Choroid plexus epithelial cell (primary cell): ENCODE results near the gene SMPD3.

Source experiments
- DNase-seq: peaks from one replicate; pipeline ENCODE4 v3.0.0-alpha.2; 2010; ENCODE audit warnings: low read depth
- H3K4me3 ChIP-seq: 2 replicates; pipeline ENCODE4 v1.5.1; 2011; ENCODE audit warnings: low read depth, mild to moderate bottlenecking, control low read depth, low read length, moderate library complexity
- TF ChIP-seq, protein P1 (sequence below): conservative IDR thresholded peaks from 2 replicates; pipeline ENCODE4 v1.5.1; 2011; ENCODE audit warnings: low read depth, mild to moderate bottlenecking, control low read depth, inconsistent platforms, low read length, moderate library complexity

The SMPD3 gene

DNA sequence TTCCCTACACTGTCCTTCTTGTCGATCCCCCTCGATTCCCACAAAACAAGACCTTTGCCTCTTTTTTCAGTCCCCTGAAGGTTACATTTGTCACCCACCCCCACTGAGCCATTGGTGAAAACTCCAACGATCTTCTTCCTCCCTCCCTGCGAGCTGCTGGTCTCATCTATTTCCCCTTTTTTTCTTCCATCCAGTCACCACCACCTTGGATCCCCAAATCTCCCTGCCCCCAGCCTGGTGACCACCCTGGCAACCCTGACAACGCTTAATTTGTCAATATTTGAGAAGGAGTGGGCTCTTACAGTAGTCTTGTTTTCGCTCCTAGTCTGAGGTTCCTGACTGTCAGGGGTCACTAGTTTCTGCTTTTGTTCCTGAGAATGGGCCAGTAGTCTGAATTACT lies 62.9 kb downstream of the SMPD3 start:
- no peak for DNase-seq
- TF ChIP-seq, protein P1, sequence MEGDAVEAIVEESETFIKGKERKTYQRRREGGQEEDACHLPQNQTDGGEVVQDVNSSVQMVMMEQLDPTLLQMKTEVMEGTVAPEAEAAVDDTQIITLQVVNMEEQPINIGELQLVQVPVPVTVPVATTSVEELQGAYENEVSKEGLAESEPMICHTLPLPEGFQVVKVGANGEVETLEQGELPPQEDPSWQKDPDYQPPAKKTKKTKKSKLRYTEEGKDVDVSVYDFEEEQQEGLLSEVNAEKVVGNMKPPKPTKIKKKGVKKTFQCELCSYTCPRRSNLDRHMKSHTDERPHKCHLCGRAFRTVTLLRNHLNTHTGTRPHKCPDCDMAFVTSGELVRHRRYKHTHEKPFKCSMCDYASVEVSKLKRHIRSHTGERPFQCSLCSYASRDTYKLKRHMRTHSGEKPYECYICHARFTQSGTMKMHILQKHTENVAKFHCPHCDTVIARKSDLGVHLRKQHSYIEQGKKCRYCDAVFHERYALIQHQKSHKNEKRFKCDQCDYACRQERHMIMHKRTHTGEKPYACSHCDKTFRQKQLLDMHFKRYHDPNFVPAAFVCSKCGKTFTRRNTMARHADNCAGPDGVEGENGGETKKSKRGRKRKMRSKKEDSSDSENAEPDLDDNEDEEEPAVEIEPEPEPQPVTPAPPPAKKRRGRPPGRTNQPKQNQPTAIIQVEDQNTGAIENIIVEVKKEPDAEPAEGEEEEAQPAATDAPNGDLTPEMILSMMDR, result no peak
- H3K4me3 ChIP-seq, result no peak overlapping the region

DNA sequence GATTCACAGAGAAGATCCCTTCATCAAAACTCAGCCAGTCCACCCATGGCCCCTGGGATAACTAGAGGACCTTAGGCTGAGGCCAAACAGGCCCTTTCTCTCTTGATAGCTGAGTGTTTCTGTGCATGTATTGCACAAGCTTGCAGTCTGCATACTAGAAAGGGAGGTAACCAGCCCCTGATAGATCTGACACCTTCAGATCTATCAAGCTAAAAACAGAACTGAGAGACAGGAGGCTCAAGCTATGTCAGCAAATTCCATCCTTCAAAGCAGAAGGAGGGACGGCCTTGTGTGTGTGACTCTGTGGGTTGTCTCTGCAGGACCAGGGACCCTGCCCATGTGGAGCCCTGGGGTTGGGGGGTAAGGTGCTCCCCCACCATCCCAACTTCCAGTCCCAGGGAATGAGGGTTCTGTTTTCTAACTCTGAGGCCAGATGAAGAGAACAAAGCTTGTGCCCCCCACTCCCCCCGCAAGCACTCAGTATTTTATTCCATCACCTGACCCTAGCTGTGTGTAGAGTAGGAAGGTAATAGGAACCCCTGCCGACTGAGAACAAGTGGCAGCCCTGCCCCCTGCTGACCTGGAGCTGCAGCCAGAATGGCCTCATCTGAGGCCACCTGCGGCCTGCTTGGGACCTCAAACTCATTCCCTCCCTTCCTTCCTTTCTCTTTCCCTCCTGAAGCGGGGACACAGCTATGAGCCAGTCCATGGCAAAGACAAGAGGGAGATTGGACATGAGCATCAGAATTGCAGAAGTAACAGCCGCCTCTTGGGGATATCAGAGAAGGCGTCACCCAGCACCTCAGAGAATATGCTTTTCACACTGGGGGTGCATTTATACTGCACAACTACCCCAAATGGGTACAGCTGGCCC lies 63.8 kb downstream of the SMPD3 start:
- DNase-seq, result no peak
- no peak overlapping the region for H3K4me3 ChIP-seq
- TF ChIP-seq, protein P1, result no peak

DNA sequence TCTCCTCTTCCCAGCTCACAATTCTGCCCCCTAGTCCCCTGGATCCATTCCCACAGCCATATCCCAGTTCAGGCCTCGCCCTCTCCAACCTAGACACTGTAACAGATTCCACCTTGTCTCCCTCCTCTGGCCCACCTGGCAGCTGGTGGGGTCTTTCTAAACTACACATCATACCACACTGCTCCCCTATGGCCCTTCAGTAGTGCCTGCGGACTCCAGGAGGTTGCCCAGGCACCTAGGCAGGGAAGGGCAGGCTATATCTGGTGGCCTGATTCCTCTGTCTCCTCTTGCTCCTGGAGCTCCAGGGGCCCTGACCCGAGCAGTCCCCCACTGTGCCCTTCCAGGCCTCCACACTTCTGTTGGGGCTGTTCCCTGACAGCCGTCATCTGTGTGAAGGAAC lies 64.5 kb downstream of the SMPD3 start:
- no peak for DNase-seq
- TF ChIP-seq, protein P1, result no peak
- H3K4me3 ChIP-seq, result no peak overlapping the region

- DNase-seq, result no peak
- TF ChIP-seq, protein P1, result peak; percentile 32
- no peak overlapping the region for H3K4me3 ChIP-seq
These were observed 66.0 kb downstream of the SMPD3 start for GRCh38 chr16:68382296-68382718.

- TF ChIP-seq, protein P1, result no peak
- no peak overlapping the region for H3K4me3 ChIP-seq
- DNase-seq, result no peak
These were observed 67.0 kb downstream of the SMPD3 start for GRCh38 chr16:68381363-68381724.

DNA sequence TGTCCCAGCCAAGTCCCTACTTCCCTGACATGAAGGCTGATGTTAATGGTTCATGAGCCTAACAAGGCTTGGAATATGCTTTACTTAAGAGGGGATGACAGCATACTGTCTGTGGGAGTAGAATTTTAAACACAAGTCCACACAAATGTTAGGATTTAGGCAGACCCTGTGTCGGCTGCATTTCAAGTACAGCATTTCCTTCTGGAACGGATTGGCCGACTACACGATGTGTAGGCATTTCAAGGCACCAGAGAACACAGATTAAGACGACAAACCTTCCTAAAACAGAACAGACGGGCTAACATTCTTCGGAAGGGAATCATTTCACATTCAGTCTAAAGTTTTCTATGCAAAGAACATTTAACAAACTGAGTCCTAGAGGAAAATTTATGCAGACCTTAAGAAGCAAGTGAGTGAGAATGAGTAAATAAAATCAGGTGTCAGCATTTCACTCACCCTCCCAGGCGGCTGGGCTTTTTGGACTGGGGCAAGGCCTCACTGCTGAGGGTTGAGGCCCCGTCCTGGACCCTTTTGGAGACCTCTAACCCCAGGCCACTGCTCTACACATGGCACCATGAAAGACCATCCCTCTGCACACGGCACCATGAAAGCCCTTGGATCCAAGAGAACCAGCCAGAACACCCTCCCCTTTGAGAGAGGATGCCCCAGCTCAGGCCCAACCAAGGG lies 67.5 kb downstream of the SMPD3 start:
- H3K4me3 ChIP-seq, result no peak overlapping the region
- no peak for DNase-seq
- TF ChIP-seq, protein P1, result no peak
